Fibroblast of lung (primary cell): ENCODE measurements around the gene CACNA2D3. TPM values are rescaled to one million over a fixed set of nuclear protein-coding genes. Genes with fewer than 3 reads are reported as not detected.

Experiments used
- DNase-seq, 2 donors: peaks; one replicate each; pipeline versions ENCODE4 v3.0.0 to v3.0.0-alpha.2; 2010; ENCODE audit warnings: low read depth in 2 of 2
- H2AFZ ChIP-seq: 2 replicates; pipeline ENCODE4 v1.5.1; 2012; ENCODE audit warnings: low read length, control low read depth, inconsistent platforms
- H3K27ac ChIP-seq: 2 replicates; pipeline ENCODE4 v1.5.1; 2011; ENCODE audit warnings: low read length, control low read depth; ENCODE audit not compliant: insufficient read depth
- H3K27me3 ChIP-seq: 2 replicates; pipeline ENCODE4 v1.5.1; 2011; ENCODE audit warnings: mild to moderate bottlenecking, low read length; ENCODE audit not compliant: control insufficient read depth, insufficient read depth
- H3K36me3 ChIP-seq: 2 replicates; pipeline ENCODE4 v1.5.1; 2011; ENCODE audit warnings: low read length; ENCODE audit not compliant: control insufficient read depth, insufficient read depth
- H3K4me1 ChIP-seq: 2 replicates; pipeline ENCODE4 v1.5.1; 2011; ENCODE audit warnings: low read length; ENCODE audit not compliant: control insufficient read depth, insufficient read depth; ENCODE audit errors: extremely low read depth
- H3K4me2 ChIP-seq: 2 replicates; pipeline ENCODE4 v1.5.1; 2011; ENCODE audit warnings: low read length, control low read depth; ENCODE audit not compliant: insufficient read depth; ENCODE audit errors: extremely low read depth
- H3K4me3 ChIP-seq, 4 experiments: fragments of 200-600 bp in 1 of 4; sonication (generic) in 1 of 4; replicated peaks in 1 of 4; 2 replicates each; pipeline ENCODE4 v1.5.1; 2011 to 2016; ENCODE audit warnings: low read length in 4 of 4, low read depth in 3 of 4, mild to moderate bottlenecking in 3 of 4, control low read depth in 2 of 4, inconsistent platforms in 1 of 4, mixed read lengths in 1 of 4; ENCODE audit not compliant: insufficient read depth in 1 of 4; ENCODE audit errors: control extremely low read depth in 1 of 4
- H3K79me2 ChIP-seq: 2 replicates; pipeline ENCODE4 v1.5.1; 2012; ENCODE audit warnings: mild to moderate bottlenecking, low read length, inconsistent platforms; ENCODE audit not compliant: control insufficient read depth, insufficient read depth
- H3K9ac ChIP-seq: 2 replicates; pipeline ENCODE4 v1.5.1; 2011; ENCODE audit warnings: mild to moderate bottlenecking, low read length, control low read depth; ENCODE audit not compliant: insufficient read depth
- H3K9me3 ChIP-seq: 2 replicates; pipeline ENCODE4 v1.5.1; 2012; ENCODE audit warnings: low read depth, low read length; ENCODE audit not compliant: control insufficient read depth, insufficient read depth
- H4K20me1 ChIP-seq: 2 replicates; pipeline ENCODE4 v1.5.1; 2011; ENCODE audit warnings: low read length; ENCODE audit not compliant: control insufficient read depth, insufficient read depth; ENCODE audit errors: extremely low read depth
- EZH2 ChIP-seq: IDR thresholded peaks from 2 replicates; pipeline ENCODE4 v1.5.1; 2012; ENCODE audit warnings: low read length, control low read depth, mild to moderate bottlenecking; ENCODE audit errors: missing control alignments
- polyA plus RNA-seq, 2 donors: library from polyadenylated mRNA; depleted of rRNA in 1 of 2; stranded (reverse) in 1 of 2; unstranded in 1 of 2; fragments of >200 nt; gene quantifications; 2 replicates each; pipeline ENCODE4 v1.2.1, GENCODE V29; 2011 to 2012; ENCODE audit warnings: missing spikeins in 1 of 2
- total RNA-seq: library from RNA; depleted of rRNA; stranded (reverse); fragments of >200 nt; gene quantifications from 2 replicates; pipeline ENCODE4 v1.2.1, GENCODE V29; 2014
- TF ChIP-seq, protein P1 (sequence below), 2 donors: IDR thresholded peaks in 1 of 2; conservative IDR thresholded peaks in 1 of 2; 1 replicate in 1 of 2; 2 replicates in 1 of 2; pipeline ENCODE4 v1.5.1; 2011 to 2012; ENCODE audit warnings: low read length in 2 of 2, control low read depth in 1 of 2, inconsistent platforms in 1 of 2, low read depth in 1 of 2, mild to moderate bottlenecking in 1 of 2

Gene CACNA2D3
- total and polyA plus RNA-seq, 2 donors (not counting 1 experiment from before 2014, with no cell fraction given) = 1.8 to 11.5 TPM

DNA sequence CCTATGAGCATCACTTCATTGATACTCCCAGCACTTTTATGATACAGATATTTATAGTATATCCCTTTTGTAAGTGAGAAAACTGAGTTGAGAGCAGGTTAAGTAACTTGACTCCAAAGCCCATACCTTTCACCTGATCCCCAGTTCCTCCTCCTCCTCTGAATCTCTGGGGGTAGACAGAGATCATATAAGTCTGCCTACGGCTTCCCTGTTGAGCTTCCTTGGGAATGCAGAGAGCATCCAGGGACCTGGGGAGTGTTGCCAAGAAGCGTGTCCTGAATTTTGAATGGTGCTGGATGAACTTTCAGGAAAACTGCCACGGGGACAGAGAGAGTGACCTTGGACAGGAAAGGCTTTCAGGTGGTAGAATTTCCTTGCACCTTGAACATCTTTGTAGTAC lies 537.0 kb downstream of the CACNA2D3 start:
- Histone ChIP-seq H3K9ac (no peak overlapping the region), H4K20me1 (no peaks in the 10 kb centered on the region), H3K79me2 (no peaks in the 10 kb centered on the region), H3K27ac (no peak overlapping the region), H2AFZ (no peak overlapping the region), H3K4me3 (no peak overlapping the region), H3K36me3 (no peaks in the 10 kb centered on the region), H3K4me2 (no peak overlapping the region), H3K4me1 (no peaks in the 10 kb centered on the region), H3K9me3 (no peaks in the 10 kb centered on the region), H3K27me3 (no peaks in the 10 kb centered on the region)
- no peak for DNase-seq
- no peak for TF ChIP-seq EZH2
- TF ChIP-seq, protein P1, sequence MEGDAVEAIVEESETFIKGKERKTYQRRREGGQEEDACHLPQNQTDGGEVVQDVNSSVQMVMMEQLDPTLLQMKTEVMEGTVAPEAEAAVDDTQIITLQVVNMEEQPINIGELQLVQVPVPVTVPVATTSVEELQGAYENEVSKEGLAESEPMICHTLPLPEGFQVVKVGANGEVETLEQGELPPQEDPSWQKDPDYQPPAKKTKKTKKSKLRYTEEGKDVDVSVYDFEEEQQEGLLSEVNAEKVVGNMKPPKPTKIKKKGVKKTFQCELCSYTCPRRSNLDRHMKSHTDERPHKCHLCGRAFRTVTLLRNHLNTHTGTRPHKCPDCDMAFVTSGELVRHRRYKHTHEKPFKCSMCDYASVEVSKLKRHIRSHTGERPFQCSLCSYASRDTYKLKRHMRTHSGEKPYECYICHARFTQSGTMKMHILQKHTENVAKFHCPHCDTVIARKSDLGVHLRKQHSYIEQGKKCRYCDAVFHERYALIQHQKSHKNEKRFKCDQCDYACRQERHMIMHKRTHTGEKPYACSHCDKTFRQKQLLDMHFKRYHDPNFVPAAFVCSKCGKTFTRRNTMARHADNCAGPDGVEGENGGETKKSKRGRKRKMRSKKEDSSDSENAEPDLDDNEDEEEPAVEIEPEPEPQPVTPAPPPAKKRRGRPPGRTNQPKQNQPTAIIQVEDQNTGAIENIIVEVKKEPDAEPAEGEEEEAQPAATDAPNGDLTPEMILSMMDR (conservative IDR thresholded peaks at IDR 0.05 in 1 of 2, IDR thresholded peaks at IDR 0.05 in 1 of 2; ENCODE audit: low read depth in 1 of 2, low read length in 2 of 2) = no peak

GRCh38 chr3:54660714-54661132 lies 538.4 kb downstream of the CACNA2D3 start:
- no peak overlapping the region for H3K27ac ChIP-seq
- no peak overlapping the region for H3K4me3 ChIP-seq
- no peaks in the 10 kb centered on the region for H3K4me1 ChIP-seq
- TF ChIP-seq, protein P1 (conservative IDR thresholded peaks at IDR 0.05 in 1 of 2, IDR thresholded peaks at IDR 0.05 in 1 of 2; ENCODE audit: low read depth in 1 of 2, low read length in 2 of 2) = no peak
- no peak for TF ChIP-seq EZH2
- no peaks in the 10 kb centered on the region for H3K9me3 ChIP-seq
- H4K20me1 ChIP-seq = no peaks in the 10 kb centered on the region
- no peak overlapping the region for H2AFZ ChIP-seq
- DNase-seq = no peak
- no peak overlapping the region for H3K9ac ChIP-seq
- no peaks in the 10 kb centered on the region for H3K79me2 ChIP-seq
- no peaks in the 10 kb centered on the region for H3K36me3 ChIP-seq
- H3K27me3 ChIP-seq = no peaks in the 10 kb centered on the region
- no peak overlapping the region for H3K4me2 ChIP-seq

GRCh38 chr3:54661151-54661550 lies 538.8 kb downstream of the CACNA2D3 start:
- no peaks in the 10 kb centered on the region for H3K79me2 ChIP-seq
- no peaks in the 10 kb centered on the region for H4K20me1 ChIP-seq
- no peak overlapping the region for H3K4me3 ChIP-seq
- no peaks in the 10 kb centered on the region for H3K27me3 ChIP-seq
- no peaks in the 10 kb centered on the region for H3K36me3 ChIP-seq
- H3K4me2 ChIP-seq = no peak overlapping the region
- no peak overlapping the region for H3K27ac ChIP-seq
- DNase-seq = no peak
- no peak overlapping the region for H2AFZ ChIP-seq
- H3K4me1 ChIP-seq = no peaks in the 10 kb centered on the region
- H3K9me3 ChIP-seq = no peaks in the 10 kb centered on the region
- TF ChIP-seq EZH2 = no peak
- TF ChIP-seq, protein P1 (conservative IDR thresholded peaks at IDR 0.05 in 1 of 2, IDR thresholded peaks at IDR 0.05 in 1 of 2; ENCODE audit: low read depth in 1 of 2, low read length in 2 of 2) = no peak
- no peak overlapping the region for H3K9ac ChIP-seq
